Fibroblast of peridontal ligament (primary cell): ENCODE results near the gene EDAR.

ENCODE experiments used
- DNase-seq: peaks from one replicate; pipeline ENCODE4 v3.0.0-alpha.2; 2010; ENCODE audit errors: extremely low read depth

Gene EDAR

DNA sequence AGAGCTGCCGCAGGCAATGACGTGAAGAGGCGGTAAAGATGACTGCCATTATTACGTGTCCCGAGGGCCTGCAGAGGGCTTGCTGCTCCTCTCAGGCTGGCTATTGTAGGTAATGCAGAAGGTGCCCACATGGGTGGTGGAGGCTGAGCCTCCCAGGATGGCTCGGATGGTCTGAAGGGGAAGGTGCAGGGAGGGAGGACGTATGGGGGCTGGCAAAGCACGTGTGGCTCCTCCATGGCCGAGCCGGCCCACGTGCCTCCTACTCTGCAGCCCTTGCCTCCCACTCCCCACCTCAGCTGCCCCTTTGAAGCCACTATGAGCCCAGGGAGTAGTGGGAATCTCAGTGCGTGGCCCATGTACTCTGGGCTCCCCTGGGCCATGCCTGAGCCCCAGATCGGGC lies 48.9 kb downstream of the EDAR start:
- DNase-seq: no peak

DNA sequence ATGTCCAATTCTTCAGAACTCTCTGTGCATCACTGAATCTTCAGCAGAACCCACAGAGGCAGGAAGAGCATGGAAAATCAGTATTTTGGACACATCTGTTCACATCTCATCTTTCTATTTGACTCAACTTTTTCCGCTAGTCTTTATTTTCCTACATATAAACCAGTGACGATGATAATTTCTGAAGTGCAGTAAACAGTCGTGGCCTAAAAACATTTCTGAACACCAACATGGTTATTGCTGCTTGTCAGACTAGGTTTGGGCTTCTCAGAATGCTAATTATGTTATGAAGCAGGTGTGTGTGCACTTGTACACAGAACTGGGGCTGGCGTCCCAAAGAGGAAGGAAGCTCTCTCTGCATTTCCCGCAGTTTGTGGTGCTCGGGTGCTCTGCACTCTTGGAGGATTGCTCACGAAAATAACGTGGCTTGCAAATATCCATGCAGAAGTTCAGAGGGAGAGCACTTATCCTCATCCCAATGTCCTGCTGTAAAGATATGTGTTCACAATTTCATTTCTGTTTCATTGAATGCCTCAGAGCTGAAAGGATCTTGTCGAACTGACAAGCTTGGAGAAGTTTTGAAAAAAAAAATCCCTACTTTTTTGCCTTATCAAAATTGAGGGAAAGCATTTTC lies 50.8 kb downstream of the EDAR start:
- DNase-seq: no peak

DNA sequence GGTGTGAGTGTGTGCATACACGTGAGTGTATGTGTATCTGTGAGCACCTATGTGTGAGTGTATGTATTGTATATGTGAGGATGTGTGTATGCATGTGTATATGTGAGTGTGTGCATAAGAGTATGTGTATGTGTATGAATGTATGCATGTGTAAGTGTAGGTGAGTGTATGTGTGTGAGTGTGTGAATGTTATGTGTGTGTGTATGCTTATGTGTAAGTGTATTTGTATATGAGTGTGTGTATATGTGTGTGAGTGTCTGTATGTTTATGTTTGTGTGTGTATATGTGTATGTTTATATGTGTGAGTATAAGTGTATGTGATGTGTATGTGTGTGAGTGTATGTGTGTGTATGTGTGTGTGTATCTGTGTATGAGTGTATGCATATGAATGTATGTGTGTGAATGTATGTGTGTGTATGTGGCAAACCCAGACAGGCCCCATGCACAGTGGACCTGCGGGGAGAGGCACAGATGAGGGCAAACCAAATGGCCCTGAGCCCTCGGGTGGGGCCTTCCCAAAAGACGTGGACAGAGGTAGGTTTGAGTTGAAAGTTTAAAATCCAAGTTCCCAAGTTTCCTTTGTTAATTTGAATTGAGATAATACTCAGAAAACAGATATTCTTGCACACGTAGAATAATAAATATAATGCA lies 51.5 kb downstream of the EDAR start:
- no peak for DNase-seq

DNA sequence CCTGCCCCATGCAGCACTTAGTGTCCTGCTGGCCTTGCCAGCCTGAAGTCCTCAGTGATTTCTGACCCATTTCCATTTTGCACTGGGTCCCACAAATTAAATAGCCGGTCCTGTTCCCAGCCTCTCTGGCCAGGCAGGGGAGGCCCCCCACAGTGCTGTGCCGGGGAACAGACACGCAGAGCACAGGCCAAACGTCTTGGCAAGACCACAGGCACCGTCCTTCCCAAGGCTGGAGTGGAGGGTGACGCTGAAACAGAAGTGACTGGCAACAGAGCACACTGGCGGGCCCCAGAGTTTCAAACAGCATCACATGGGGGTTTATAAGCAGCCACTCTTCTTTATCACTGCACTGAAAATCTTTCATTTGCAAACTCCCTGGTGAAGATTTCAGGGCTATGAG lies 52.2 kb downstream of the EDAR start:
- no peak for DNase-seq

DNA sequence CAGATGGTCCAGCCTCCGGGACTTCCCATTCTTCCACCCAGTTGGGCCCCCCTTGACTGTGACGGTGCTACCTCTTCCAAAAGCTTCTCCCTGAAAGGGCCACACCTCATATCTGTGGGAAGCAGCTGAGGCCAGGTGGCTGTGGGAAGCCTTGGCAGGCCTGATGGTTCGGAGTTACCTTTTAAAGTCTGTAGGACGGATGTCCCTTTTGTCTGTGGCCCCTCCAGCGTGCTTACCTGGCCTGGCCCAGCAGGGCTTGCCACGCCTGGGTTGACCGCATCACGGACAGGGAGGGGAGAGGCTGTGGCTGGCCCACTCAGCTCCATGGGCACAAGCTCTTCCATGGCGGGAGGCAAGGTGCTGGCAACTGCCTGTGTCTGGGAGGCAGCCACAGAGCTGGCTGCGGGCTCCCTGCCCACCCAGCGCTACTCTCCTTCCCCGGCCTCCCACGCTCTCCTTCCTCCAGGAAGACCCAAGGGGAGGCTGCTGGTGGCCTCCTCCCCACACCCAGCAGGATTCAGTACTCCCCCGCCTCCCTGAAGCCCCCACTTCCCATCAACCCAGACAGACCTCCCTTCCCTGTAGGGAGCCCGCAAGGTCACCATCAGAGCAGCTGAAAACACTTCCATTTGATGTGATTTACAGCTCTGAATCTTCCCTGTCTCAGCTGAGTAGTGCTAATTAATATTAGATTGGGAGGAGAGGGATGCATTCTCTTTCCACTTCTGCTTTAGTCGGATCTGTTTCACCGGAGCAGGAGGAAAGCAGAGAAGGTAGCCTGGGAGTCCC lies 52.8 kb downstream of the EDAR start:
- no peak for DNase-seq

DNA sequence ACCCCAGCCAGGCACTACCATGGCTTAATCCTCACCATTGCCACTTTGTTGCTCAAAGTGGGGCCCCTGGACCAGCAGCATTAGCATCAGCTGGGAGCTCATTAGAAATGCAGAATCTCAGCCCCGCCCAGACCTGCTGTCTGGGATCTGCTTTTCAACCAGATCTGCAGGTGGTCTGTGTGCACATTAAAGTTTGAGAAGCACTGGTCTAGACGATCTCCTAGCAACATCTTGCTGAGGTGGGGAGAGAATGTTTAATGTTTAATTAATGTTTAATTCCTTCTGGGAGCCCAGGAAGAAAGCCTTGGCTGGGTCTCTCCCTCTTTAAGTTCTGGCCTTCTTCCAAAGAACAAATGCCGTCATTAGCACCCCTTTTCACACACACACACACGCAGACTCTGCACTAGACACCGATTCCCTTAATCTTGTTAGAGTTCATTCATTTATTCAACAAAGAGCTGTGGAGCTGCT lies 53.7 kb downstream of the EDAR start:
- DNase-seq: no peak

DNA sequence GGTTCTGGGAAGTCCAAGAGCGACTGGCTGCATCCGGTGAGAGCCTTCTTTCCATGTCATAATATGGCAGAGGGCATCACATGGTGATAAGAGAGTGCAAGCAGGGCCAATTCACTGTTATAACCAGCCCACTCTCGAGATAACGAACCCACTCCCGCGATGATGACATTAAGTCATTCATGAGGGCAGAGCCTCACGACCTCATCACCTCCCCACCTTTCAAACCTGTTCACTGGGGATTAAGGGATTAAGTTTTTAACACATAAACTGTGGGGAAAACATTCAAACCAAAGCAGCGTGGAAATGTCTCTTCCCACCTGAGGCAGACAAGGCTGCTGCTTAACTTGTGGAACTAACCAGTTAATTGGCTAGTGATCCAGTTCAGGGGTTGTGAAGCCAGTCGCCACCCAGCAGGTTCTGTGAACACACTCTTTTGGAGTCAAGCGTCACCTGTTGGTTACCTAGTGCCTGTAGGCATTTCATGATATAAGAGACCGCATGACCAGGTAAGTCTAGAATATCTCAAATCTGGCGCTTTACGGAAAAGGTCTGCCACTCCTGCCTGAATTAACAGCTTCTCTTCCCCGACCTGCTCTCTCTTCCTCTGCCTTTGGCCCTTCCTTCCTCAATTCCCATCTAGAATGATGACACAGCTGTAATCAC lies 54.3 kb downstream of the EDAR start:
- no peak for DNase-seq

DNA sequence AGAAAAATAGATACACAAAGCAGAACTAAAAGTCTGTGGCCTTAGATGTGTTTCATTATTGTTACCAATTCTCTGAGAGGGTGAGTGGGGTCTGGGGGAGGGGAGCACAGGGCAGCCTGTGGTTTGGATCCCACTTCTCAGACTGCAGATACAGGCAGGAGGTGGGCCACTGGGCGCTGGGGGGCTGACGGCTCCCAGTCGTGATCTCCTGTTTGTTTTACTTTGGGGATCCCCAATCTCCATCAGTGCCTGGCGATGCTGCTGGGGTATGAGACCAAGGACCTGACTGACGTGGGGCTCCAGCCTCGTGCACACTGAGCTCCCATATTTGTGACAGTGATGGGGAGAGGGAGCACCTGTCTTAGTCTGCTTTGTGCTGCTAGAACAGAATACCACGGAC lies 54.9 kb downstream of the EDAR start:
- no peak for DNase-seq

DNA sequence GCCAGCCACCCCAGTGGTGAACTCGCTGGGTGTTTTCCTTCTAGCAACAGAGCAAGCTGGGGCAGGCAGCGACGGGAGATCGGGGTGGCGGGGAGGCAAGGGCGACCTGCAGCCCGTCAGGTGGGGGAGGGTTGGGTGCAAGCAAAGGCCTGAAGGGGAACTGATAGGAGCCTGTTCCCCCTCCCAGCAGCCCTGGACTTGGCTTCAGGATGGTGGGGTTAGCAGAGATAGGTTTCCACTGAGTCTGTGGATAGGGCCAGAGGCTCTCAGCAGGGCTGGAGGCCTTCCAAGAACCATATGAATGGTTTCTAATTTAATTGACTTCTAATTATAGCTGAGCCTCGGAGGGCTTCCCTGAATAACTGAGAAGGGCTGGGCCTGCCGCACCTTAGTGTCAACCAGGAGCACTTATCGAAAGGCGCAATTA lies 55.3 kb downstream of the EDAR start:
- DNase-seq: no peak

DNA sequence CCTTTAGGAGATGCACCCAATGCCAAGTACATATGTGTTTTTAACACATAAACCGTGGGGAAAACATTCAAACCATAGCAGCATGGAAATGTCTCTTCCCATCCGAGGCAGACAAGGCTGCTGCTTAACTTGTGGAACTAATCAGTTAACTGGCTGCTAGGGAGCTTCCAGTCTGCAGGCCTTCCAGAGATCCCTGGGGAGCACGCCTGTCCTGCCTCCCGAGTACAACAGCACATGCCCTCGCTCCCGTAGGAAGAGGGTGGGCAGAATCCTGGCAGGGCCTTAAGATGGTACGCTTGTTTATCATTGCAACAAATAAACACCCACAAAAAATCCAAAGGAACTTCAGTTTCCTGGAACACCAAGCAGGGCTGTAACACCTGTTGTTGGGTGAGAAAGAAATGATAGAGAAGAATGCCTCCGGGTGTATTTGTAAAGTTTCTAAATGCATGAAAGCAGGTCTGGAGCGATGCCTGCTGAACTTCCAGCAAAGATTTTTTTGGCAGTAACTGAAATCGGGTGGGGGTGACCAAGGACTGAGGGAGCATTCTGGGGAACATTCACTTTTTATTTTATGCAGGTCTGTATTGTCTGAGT lies 56.2 kb downstream of the EDAR start:
- no peak for DNase-seq

DNA sequence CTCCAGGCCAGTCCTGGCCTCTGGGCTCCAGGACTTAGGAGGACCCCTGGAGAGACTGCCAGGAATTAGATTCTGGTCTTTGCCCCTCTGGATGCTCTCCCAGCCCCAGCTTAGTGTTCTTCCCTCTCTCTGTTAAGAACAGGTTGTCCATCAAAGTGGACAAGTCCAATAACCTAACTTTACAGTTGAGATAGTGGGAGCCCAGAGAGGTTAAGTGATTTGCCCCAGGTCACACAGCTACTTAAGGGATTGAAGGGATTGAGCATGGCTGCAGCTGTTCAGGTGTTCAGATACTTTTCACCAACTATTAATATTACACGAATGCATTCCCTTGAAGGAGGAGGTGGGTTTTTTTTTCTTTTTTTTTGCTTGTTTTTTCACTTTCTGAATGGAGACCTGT lies 57.6 kb downstream of the EDAR start:
- no peak for DNase-seq

DNA sequence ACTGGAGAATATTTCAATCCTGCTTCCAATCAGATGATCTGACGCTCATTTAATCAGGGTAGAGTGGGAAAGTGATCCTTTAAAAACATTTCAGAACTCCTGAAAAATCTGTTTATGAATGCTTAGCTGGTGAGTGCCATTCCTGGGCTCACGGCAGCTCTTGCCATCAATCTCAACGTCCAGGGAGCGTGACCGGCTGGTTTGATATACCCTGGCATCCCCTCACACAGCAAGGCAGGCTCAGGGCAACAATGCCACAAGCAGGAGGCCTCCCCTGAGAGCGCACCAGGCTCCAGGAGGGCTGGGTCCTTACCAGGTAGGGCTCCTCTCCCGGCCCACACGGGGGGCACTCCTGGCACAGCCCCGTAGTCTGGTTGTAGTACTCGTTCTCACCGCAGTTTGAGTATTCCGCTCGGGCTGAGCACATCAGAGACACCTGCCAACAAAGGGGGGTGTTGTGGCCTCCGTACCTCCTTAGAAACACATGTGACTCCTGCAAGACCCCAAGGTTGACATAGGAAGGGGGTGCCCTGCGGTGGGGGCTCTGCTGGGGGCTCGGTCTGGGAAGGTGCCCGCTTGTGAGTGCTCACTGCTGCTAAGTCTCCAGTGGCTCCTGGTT lies 59.1 kb downstream of the EDAR start:
- DNase-seq: no peak

DNA sequence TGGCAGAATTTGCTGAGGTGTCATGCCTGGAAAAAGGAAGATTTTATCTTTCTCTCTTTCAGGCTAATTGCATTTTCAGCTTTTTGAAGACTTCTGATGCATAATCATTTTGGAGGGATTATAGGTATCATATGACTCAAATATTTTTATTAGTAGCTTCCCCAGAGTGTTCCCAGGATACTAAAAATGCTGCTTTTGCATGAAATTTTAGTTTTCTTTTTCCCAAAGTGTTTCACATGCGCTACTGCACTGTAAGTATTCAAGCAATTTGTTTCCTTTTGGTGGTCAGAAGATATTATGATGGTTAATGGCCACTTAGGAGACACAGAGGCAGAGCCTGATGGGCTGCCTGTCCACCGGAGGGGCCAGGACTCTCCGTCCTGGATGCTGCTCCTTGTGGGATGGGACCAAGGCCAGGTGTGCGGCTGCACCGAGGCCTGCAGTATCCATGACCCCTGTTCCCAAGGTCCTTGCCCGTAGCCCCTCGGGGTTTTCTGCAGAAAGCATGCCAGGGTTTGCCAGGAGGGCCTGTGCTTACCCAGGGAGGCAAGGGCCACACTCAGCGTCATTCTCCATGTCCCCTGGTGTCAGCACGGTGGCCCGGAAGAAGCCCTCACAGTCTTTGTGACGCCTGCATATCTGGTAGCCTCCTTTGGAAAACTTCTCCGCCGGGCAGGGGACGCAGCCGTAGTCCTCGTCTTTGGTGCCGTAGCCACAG lies 60.2 kb downstream of the EDAR start:
- no peak for DNase-seq

DNA sequence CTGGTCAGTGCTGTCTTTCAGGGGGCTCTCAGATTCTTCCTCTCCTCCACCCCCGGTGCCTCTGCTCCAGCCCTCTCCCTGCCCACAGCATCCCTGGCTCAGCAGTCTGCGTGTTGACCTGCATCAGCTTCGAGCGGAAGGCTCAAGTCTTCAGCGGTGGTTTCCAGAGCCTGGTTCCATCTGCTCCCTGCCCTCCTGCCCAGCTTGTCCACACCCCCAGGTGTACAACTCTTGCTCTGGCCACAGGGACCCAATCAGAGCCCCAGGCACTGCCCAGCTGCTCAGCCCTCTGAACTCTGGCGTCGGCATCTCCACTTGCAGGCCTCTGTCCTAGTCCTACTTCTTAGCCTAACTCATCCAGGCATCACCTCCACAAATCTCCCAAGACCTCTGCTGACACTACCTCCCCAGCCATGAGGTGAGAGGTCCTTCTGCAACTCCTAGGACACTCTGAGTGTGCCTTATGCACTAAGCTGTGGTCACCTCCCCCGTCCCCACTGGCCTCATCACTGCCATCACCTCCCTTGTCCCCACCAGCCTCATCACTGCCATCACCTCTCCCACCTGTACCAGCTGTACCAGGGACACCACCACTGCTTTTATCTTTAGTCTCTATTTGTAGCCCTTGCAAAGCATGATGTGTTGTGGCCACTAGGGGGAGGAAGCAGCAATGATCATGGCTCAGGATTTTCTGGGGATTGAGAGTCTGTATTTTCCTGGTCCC lies 60.9 kb downstream of the EDAR start:
- peak; percentile 68 for DNase-seq

DNA sequence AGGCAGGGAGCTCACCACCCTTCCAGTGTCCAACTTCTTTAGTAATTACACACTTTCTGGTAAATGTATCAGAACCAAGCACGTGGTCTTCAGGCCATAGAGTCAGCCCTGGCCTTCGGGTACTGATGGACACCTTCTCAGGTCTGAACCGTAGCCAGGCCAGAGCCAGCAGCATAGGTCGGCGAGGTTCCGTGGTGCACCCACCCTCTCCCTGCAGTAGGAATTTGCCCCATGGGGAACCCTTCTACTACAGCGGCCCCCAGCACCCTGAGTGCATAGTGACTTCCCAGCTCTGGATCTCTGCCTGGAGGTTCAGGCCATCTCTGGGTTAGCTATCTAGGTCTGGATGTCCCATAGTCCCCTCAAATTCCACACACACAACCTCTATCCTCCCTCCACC lies 61.6 kb downstream of the EDAR start:
- DNase-seq: no peak

DNA sequence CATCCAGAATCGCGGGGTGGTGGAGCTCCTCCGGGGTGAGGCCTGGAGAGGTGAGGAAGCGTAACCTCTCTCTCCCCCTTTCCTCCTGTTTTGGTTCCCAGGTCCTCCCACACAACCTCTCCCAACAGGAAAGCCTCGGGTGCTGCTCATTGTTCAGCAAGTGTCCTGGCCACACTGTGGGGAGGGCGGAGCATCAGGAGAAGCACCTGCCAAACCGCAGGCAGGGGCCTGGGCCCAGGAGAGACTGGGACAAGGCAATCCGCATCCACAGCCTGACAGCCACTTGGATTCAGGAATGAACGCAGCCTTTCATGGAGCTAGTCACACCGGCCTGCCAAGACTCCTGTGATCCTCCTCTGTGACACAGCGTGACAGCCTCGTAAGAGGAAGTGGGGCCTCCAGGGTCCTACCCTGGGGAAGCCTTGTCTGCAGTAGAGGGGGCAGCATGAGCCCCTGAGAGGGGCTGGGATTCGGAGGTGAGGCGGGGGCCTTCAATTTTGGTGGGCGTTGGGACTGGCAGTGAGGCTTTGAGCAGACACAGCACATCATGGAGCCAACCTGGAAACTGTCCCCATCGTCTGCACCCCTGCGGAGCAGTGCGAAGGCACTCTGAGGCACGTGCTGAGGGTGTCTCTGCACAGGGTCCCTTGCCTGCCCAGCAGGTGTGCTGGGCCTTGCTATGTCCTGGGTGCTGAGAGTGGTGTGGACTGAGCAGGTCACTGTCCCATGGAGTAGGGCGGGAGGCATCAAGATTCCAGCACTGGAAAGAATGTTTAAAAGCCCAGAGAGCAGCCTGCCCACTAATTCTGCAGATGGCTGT lies 62.2 kb downstream of the EDAR start:
- no peak for DNase-seq

DNA sequence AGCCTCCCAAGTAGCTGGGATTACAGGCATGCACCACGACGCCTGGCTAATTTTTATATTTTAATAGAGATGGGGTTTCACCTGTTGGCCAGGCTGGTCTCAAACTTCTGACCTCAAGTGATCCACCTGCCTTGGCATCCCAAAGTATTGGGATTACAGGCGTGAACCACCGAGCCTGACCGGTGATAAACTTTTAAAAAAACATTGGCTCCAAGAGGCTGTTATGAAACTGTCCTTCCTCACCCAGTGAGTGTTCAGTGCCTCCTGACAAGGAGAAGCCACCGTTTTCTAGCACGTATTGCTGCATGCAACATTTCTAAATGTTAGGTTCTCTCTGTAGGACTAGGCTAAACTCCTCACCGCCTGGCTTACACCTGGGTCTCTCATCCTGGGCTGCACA lies 63.3 kb downstream of the EDAR start:
- DNase-seq: no peak

DNA sequence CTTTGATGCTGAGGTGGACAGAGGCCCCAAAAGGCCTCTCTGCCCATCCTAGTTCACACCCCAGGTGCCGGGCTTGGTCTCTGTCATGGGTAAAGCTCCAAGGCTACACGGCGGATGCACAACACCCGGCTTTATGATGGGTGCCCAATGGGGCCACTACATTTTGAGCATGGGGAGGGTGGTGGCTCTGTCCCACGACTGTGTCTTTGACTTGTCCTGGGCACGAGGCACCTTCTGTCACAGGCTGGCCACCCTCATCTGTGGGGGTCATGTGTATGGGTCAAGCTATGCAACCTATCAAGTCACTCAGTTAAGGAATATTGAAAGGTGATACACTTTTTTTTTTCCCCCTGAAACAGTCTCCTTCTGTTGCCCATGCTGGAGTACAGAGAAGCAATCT lies 63.7 kb downstream of the EDAR start:
- no peak for DNase-seq

DNA sequence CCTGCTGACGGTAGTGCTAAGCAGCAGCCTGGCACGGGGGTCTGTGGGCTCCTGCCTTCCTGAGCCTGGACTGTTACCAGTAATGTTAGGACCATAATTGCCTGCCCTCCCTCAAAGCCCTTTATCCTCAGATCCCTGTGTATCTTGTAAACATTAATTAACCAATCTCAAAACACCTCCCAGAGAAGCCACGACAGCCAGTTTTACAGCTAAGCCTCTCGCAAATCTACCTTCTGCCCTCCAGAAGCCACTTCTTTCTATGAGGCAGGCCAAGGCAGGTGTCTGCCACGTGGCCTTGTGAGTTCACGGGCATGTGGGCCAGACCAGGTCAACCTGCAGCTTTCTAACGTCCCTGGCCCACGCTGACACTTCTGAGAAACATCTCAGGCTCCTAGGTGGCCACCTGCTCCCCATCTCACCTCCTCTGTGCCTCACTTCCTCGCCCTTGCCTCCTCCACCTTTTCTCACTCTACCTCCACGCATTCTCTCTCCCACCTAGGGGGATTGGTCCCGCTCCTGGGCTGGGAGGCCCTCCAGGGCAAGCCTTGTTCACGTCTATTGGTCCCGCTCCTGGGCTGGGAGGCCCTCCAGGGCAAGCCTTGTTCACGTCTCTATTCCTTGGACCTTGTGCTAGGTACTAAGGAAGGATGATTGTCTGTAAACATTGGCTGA lies 64.3 kb downstream of the EDAR start:
- no peak for DNase-seq
